Cerebellar nuclear complex (tissue), 1 donor: ENCODE data around the gene CTBP2.
A peak's percentile ranks its signal among the peaks of the same experiment; 100 is the strongest.

ENCODE experiments used
- DNase-seq, 2 experiments: peaks; one replicate each; lab custom pipeline; 2025; lab: John Stamatoyannopoulos, UW

The CTBP2 gene

GRCh38 chr10:125024497-125025234 is 135.7 kb downstream of the CTBP2 start:
- DNase-seq: no peak

DNA sequence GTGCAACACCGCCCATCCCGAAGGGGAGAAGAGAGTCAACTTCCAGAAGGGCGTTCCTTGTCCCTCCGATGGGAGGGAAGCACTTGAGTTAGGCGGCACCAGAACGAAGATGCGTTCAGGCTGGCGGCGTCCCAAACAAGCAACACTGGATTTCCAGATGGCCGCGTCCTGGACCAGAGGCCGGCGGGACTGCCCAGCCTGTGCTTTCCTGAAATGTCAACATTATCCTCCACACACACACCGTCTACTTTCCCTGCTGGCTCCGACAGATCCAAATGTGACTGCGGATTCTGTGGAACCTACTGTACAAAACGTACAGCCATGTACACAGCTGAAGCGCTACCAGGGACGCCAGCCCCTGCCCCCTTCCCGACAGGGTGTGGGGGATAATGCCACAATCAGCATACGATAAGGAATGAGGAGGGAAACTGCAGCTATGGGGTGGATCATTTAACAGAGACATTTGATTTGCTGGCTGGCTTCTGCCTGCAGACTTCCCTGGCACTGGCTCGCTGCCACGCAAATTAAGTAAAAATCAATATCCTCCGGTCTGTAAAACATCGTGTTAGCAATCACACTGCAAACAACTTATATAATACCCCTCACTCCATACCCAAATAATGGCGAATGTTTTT is 136.4 kb downstream of the CTBP2 start:
- DNase-seq: peak in 1 of 2 experiments; percentile 30

DNA sequence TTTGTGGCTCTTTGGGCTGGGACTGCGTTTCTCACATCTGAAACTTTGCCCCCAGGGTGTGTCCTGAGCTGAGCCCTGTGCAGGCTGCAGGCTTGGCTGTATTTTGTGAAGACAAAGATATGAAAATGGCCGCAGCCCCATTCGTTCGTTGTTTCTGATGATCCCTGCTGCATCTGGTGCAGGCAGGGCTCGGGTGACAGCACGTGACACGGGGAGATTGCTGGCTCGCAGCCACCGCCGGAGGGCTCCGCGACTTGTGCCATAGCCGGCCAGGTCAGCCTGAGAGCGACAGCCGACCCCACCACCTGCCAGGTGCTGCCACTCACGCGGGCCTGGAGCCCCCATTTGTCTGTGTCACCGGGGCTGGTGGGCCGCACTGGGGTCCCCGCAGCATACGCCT is 137.1 kb downstream of the CTBP2 start:
- no peak for DNase-seq

DNA sequence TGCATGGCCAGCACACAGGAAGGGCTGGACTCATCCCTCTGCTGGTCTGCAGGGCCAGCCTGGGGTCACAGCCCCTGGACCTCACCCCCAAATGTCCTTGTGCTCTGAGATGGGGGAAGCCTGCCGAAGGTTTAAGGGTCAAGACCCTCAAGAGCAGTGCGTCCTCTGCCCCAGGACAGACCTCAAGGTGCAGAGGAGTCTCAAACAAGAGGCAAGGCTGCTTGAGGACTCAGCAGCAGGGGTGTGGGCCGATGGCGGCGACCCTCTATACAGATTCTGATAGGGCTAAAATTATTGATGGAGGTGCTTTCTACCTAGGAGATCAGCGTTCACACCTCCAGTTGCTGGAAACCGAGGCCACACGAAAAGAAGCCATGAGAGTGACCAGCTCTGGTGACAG is 137.7 kb downstream of the CTBP2 start:
- no peak for DNase-seq

- DNase-seq: peak in 1 of 2 experiments; percentile 20
Measured at GRCh38 chr10:125021686-125022344, 138.5 kb downstream of the CTBP2 start.

GRCh38 chr10:125020871-125021270 is 139.5 kb downstream of the CTBP2 start:
- no peak for DNase-seq

- DNase-seq: no peak
Measured at GRCh38 chr10:125020386-125020785, 140.0 kb downstream of the CTBP2 start.

GRCh38 chr10:125018576-125019143 is 141.7 kb downstream of the CTBP2 start:
- no peak for DNase-seq

DNA sequence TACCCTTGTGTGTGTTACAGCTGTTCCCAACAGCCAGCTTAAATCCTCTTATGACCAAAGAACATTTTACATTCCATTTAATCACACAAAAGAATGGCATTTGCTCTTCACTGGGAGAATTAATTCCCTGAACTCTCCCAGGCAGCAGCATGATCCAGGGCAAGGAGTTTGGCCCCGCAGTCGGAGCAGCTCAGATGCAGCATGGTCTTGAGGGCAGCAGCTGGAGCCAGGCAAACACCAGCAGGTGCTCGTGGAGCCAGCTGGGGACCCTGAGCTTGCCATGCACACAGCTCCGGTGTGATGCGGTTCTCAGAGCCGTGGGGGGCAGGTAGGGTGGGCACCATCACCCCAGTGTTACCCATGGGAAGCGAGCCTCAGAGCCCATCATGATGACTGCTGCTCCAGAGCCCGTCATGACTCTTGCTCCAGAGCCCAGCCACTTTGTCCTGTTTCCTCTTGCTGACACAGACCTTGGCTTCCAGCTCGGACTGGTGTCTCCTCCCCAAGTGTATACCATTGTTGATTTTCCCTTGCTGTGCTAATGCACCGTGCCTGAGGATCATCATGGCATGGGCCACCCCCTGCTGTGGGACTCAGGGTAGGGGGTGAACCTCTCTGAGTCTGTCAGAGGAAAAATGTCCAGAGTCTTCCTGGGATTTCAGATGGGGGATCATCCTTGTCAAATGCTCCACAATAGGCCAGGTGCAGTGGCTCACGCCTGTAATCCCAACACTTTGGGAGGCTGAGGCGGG is 142.6 kb downstream of the CTBP2 start:
- DNase-seq: no peak

- no peak for DNase-seq
Measured at GRCh38 chr10:125016611-125017202, 143.7 kb downstream of the CTBP2 start.

GRCh38 chr10:125016123-125016522 is 144.2 kb downstream of the CTBP2 start:
- DNase-seq: no peak

DNA sequence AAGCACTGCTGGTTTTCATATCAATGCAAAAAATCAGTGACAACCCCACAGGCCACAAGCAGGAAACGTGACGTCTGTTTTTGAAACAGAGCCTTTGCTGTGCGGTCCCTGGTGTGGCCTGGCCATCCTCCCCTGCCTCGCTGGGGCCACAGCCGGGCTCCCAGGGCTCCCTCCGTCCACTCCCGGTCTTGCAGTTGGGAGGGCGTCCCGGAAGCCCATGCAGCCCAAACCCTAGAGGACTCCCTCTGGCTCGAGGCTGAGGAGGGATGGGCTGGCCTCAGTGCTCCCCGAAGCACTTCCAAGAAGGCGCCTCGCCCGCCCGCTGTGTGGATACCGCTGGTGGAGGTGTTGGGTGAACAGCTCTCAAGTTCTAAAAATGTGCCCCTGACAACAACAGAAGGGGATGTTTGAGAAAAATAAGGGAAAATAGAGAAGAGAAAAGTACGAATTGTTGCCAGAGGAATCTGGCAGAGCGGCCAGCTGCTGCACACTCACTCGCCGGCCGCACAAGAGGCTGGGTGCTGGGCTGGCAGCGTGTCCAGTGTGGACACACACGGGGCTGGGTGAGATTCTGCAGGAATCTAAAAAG is 144.9 kb downstream of the CTBP2 start:
- DNase-seq: no peak

DNA sequence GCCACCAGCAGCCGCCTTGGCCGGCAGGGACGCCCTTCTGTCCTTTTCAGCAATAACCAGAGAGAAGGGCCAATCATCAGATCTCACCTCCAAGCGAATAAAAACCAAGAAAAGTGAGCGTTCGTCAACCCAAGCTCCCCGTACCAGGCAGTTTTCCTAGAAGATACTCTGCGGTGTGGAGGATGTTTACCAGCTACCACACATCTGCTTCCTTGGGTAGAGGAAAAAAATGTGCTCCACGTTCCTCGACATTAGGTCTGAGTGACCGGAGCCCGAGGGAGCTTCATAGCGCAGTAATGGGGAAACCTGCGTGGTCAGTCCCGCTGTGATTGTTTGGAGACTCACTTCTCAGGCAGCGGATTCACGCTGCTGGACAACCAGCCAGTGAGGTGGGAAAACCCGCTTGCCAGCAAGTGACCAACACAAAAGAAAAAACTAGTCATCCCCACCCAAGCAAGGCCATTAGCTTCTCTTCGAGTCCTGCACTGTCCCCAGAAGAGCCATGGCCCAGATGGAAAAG is 145.5 kb downstream of the CTBP2 start:
- no peak for DNase-seq

- DNase-seq: no peak
Measured at GRCh38 chr10:125014086-125014830, 146.1 kb downstream of the CTBP2 start.

GRCh38 chr10:125013529-125013872 is 146.9 kb downstream of the CTBP2 start:
- no peak for DNase-seq

GRCh38 chr10:125012851-125013528 is 147.4 kb downstream of the CTBP2 start:
- DNase-seq: no peak

DNA sequence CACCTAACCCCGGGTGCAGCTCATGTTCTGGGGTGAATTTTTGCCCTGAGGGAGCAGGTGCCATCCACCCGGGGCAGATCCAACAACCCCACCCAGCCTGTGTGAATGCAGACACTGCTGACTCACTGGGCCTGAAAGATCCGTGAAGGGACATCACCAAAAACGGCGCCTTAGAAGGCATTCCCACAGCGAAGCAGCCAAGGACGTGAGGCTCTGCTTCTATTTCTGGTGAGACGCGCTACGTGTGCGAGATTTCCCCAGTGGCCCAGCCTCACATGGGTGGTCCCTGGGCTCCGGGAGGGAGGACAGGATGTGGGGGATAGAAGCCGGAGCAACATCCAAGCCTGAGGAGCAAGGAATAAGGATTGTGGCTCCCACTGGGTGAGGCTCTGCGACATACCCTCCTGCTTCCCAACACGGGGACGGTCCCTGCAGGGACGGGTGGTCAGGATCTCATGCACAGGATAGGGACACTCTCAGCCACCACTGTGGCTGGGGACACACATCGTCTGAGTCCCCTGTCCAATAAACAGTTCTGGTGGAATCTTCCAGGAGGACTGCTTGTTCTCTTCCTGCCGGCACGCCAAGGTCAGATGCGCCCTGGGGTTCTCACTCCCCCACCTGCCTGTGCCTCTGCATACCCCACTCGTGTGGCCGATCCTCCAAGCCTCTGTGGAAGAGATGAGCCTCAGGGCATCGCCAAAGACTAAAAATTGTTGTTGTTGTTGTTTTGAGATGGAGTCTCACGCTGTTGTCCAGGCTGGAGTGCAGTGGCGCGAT is 148.2 kb downstream of the CTBP2 start:
- no peak for DNase-seq

DNA sequence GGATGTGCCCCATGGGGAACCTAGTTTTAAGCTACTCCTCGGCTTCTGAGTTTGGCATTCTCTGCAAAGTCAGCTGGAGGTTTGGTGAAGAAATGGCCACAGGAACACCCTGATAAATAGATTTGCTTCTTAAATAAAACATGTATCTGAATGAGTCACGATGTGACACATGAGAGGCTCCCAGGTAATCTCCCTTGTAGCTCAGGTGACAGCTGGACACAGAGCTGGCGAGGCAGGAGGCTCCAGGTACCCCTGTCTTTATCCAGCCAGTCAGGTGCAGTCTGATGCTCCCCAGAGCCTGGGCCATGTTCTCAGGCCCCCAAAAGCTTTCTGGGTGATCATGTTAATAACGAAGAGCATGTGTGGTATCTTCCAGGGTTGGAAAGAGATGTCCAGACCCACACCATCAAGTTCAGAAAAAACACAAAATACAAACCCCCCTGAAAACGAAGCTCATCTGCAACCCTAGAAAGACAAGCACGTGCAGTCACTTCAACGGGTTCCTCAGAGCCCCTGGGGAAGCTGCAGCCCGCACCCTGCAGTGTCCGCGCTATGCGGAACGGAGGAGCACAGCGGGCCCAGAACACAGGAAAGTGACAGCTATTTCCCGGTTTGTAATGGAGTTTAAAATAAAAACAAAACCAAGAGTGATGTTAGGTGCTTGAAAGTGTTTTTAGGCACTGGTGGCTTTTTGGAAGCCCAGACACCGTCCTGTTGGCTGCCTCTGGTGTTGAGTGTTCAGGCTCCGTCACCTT is 149.0 kb downstream of the CTBP2 start:
- no peak for DNase-seq
